ENCODE measurements around the gene ITM2B.
"Not testable (repeated sequence)": the region's sequence is repeated elsewhere in the genome, so short reads cannot be mapped to it uniquely, and the experiment has no call there.

ITM2B gene

GRCh38 chr13:48233046-48233888 lies at the start of gene ITM2B:
ITM2B (plus strand) TSS chr13:48233206; CDS start chr13:48233361, 155 bp downstream.
- peak; percentile 82 for DNase-seq (ENCODE audit: low spot score)

GRCh38 chr13:48184260-48184659 lies 48.7 kb upstream of the ITM2B start:
- no peak for DNase-seq (ENCODE audit: low spot score)

- no peak for DNase-seq (ENCODE audit: low spot score)
Measured at GRCh38 chr13:48185018-48185417, 48.0 kb upstream of the ITM2B start.

GRCh38 chr13:48186722-48187121 lies 46.3 kb upstream of the ITM2B start:
- no peak for DNase-seq (ENCODE audit: low spot score)

- peak; percentile 31 for DNase-seq (ENCODE audit: low spot score)
Measured at GRCh38 chr13:48188131-48188530, 44.9 kb upstream of the ITM2B start.

- DNase-seq (ENCODE audit: low spot score), result no peak
Measured at GRCh38 chr13:48188601-48189000, 44.4 kb upstream of the ITM2B start.

- no peak for DNase-seq (ENCODE audit: low spot score)
Measured at GRCh38 chr13:48189171-48189570, 43.8 kb upstream of the ITM2B start.

- DNase-seq (ENCODE audit: low spot score), result no peak
Measured at GRCh38 chr13:48192411-48192935, 40.5 kb upstream of the ITM2B start.

GRCh38 chr13:48194379-48194754 lies 38.6 kb upstream of the ITM2B start:
- peak; percentile 26 for DNase-seq (ENCODE audit: low spot score)

GRCh38 chr13:48199404-48199946 lies 33.5 kb upstream of the ITM2B start:
- DNase-seq (ENCODE audit: low spot score), result no peak

- no peak for DNase-seq (ENCODE audit: low spot score)
Measured at GRCh38 chr13:48201044-48201443, 32.0 kb upstream of the ITM2B start.

GRCh38 chr13:48207207-48207606 lies 25.8 kb upstream of the ITM2B start:
- DNase-seq (ENCODE audit: low spot score), result not testable (repeated sequence)

- DNase-seq (ENCODE audit: low spot score), result no peak
Measured at GRCh38 chr13:48210178-48210577, 22.8 kb upstream of the ITM2B start.

GRCh38 chr13:48214519-48215121 lies 18.4 kb upstream of the ITM2B start:
- DNase-seq (ENCODE audit: low spot score), result no peak

- not testable (repeated sequence) for DNase-seq (ENCODE audit: low spot score)
Measured at GRCh38 chr13:48215511-48216203, 17.3 kb upstream of the ITM2B start.

GRCh38 chr13:48216204-48216711 lies 16.7 kb upstream of the ITM2B start:
- no peak for DNase-seq (ENCODE audit: low spot score)

GRCh38 chr13:48220592-48220980 lies 12.4 kb upstream of the ITM2B start:
- DNase-seq (ENCODE audit: low spot score), result no peak

- DNase-seq (ENCODE audit: low spot score), result peak; percentile 19
Measured at GRCh38 chr13:48220981-48221685, 11.9 kb upstream of the ITM2B start.

- no peak for DNase-seq (ENCODE audit: low spot score)
Measured at GRCh38 chr13:48221686-48222187, 11.3 kb upstream of the ITM2B start.

- DNase-seq (ENCODE audit: low spot score), result no peak
Measured at GRCh38 chr13:48222358-48223301, 10.4 kb upstream of the ITM2B start.
